GM18505 (cell line): ENCODE results near the gene JAML.
"Not testable (repeated sequence)": the region's sequence is repeated elsewhere in the genome, so short reads cannot be mapped to it uniquely, and the experiment has no call there.

ENCODE experiments used
- ATAC-seq: cut with Tn5 transposase; IDR thresholded peaks from one replicate; pipeline ENCODE4 v1.9.1; 2021; ENCODE audit not compliant: unreplicated experiment
- POLR2A ChIP-seq: IDR thresholded peaks from 4 replicates; pipeline ENCODE4 v1.6.1; 2011; ENCODE audit warnings: borderline replicate concordance; ENCODE audit not compliant: insufficient read depth, insufficient read length; ENCODE audit errors: extremely low read depth

The JAML gene

GRCh38 chr11:118186346-118187107 lies 38.3 kb downstream of the JAML start:
- no peak for TF ChIP-seq POLR2A
- ATAC-seq: no peak

GRCh38 chr11:118184784-118185579 lies 39.8 kb downstream of the JAML start:
- TF ChIP-seq POLR2A: no peak
- no peak for ATAC-seq

GRCh38 chr11:118183691-118184090 lies 41.1 kb downstream of the JAML start:
- ATAC-seq: not testable (repeated sequence)

- TF ChIP-seq POLR2A: no peak
- ATAC-seq: no peak
These were observed 44.5 kb downstream of the JAML start for GRCh38 chr11:118180300-118180703.

GRCh38 chr11:118176778-118177134 lies 48.1 kb downstream of the JAML start:
- TF ChIP-seq POLR2A: no peak
- ATAC-seq: no peak

GRCh38 chr11:118175993-118176777 lies 48.6 kb downstream of the JAML start, which contains the start of gene SCN2B:
TSS of gene SCN2B (minus strand) at chr11:118176639. CDS start at chr11:118176431, 208 bp downstream.
- no peak for TF ChIP-seq POLR2A

GRCh38 chr11:118175031-118175992 lies 49.5 kb downstream of the JAML start:
- no peak for ATAC-seq

More at GRCh38 chr11:118175993-118176777, 48.6 kb downstream of the JAML start, which contains the start of gene SCN2B:
- no peak for ATAC-seq

GRCh38 chr11:118174006-118174567 lies 50.7 kb downstream of the JAML start:
- no peak for TF ChIP-seq POLR2A
- no peak for ATAC-seq

More at GRCh38 chr11:118175031-118175992, 49.5 kb downstream of the JAML start:
- no peak for TF ChIP-seq POLR2A

GRCh38 chr11:118172356-118172755 lies 52.5 kb downstream of the JAML start:
- no peak for ATAC-seq

GRCh38 chr11:118171269-118172062 lies 53.3 kb downstream of the JAML start:
- no peak for TF ChIP-seq POLR2A
- ATAC-seq: no peak

More at GRCh38 chr11:118172356-118172755, 52.5 kb downstream of the JAML start:
- no peak for TF ChIP-seq POLR2A

GRCh38 chr11:118170882-118171268 lies 53.9 kb downstream of the JAML start:
- no peak for TF ChIP-seq POLR2A
- no peak for ATAC-seq
